HepG2 (cell line): ENCODE measurements around the gene LLGL2. TPM values are rescaled to one million over a fixed set of nuclear protein-coding genes. Genes with fewer than 3 reads are reported as not detected.

Experiments used
- ATAC-seq: fragments of 200-7000 bp; cut with Tn5 transposase; 3 replicates; pipeline ENCODE4 v1.9.1; 2020; ENCODE audit warnings: mild to moderate bottlenecking, moderate library complexity
- BruUV-seq: library from RNA; stranded (reverse); fragments of 400-500 nt; replicated peaks from 2 replicates; lab custom pipeline; 2021; lab: Mats Ljungman, UMichigan
- CTCF ChIA-PET: fragments of 300-600 bp; formaldehyde crosslinking; extraction: SDS; loops from one replicate; lab custom pipeline; 2021; ENCODE audit warnings: low total read pairs, inconsistent platforms, low intra/inter-chr PET ratio; lab: Yijun Ruan, JAX
- POLR2A ChIA-PET: fragments of 350-600 bp; sonication (Branson Sonifier 250); formaldehyde crosslinking; loops from one replicate; lab custom pipeline; 2020; ENCODE audit warnings: antibody characterized with exemption, inconsistent platforms; lab: Yijun Ruan, JAX
- DNase-seq: peaks from one replicate; pipeline ENCODE4 v3.0.0-alpha.2; 2015; ENCODE audit warnings: low spot score
- FAIRE-seq: peaks from 3 replicates; lab custom pipeline; 2011; peaks lifted over from hg19 to GRCh38; lab: Jason Lieb, UNC
- H2AFZ ChIP-seq: one replicate; pipeline ENCODE4 v1.6.1; 2011; ENCODE audit warnings: low read length, inconsistent platforms
- H3K27ac ChIP-seq: fragments of 300-600 bp; 3 replicates; pipeline ENCODE4 v1.8.0; 2011; ENCODE audit warnings: mixed run types, mild to moderate bottlenecking, mixed read lengths, low read length, inconsistent platforms; ENCODE audit not compliant: insufficient read depth; ENCODE audit errors: extremely low read length
- H3K27me3 ChIP-seq, 2 experiments: fragments of 200-600 bp in 1 of 2; 2 replicates in 1 of 2; 3 replicates in 1 of 2; pipeline versions ENCODE4 v1.6.0 to v1.8.0; 2011; ENCODE audit warnings: low read length in 2 of 2, mild to moderate bottlenecking in 2 of 2, moderate library complexity in 2 of 2, inconsistent platforms in 1 of 2; ENCODE audit not compliant: insufficient read depth in 2 of 2, control insufficient read depth in 1 of 2
- H3K36me3 ChIP-seq, 2 experiments: fragments of 200-600 bp in 1 of 2; replicated peaks in 1 of 2; 2 replicates in 1 of 2; 3 replicates in 1 of 2; pipeline versions ENCODE4 v1.5.1 to v1.8.0; 2011; ENCODE audit warnings: low read length in 2 of 2, inconsistent platforms in 1 of 2; ENCODE audit not compliant: insufficient read depth in 2 of 2, control insufficient read depth in 1 of 2
- H3K4me1 ChIP-seq: 2 replicates; pipeline ENCODE4 v1.5.1; 2012; ENCODE audit warnings: low read length, inconsistent platforms; ENCODE audit not compliant: insufficient read depth
- H3K4me2 ChIP-seq: 2 replicates; pipeline ENCODE4 v1.6.0; 2011; ENCODE audit warnings: low read depth, low read length, inconsistent platforms
- H3K4me3 ChIP-seq, 3 experiments: fragments of 200-600 bp in 1 of 3; sonication (generic), shearing (Covaris generic) in 1 of 3; replicated peaks in 1 of 3; 2 replicates each; pipeline ENCODE4 v1.5.1; 2011 to 2016; ENCODE audit warnings: low read length in 3 of 3, inconsistent platforms in 2 of 3, low read depth in 2 of 3, mild to moderate bottlenecking in 2 of 3, control low read depth in 1 of 3, mixed read lengths in 1 of 3; ENCODE audit not compliant: insufficient read depth in 1 of 3
- H3K79me2 ChIP-seq: one replicate; pipeline ENCODE4 v1.6.1; 2011; ENCODE audit warnings: low read length, inconsistent platforms; ENCODE audit not compliant: insufficient read depth
- H3K9ac ChIP-seq: 2 replicates; pipeline ENCODE4 v1.6.0; 2011; ENCODE audit warnings: mild to moderate bottlenecking, low read depth, low read length, inconsistent platforms; ENCODE audit not compliant: insufficient read depth
- H3K9me3 ChIP-seq: 2 replicates; pipeline ENCODE4 v1.5.1; 2012; ENCODE audit warnings: mild to moderate bottlenecking, low read length
- H4K20me1 ChIP-seq: 2 replicates; pipeline ENCODE4 v1.6.0; 2011; ENCODE audit warnings: inconsistent platforms, mild to moderate bottlenecking, low read length, moderate library complexity; ENCODE audit not compliant: insufficient read depth
- FOXM1 ChIP-seq: sonication (generic); formaldehyde crosslinking; IDR thresholded peaks from 2 replicates; pipeline ENCODE4 v1.5.0; 2020; ENCODE audit warnings: missing genetic modification reagents
- FOXO4 ChIP-seq: sonication (generic); formaldehyde crosslinking; conservative IDR thresholded peaks from 2 replicates; pipeline ENCODE4 v1.8.1; 2023; ENCODE audit warnings: missing genetic modification reagents
- GABPB1 ChIP-seq: IDR thresholded peaks from 2 replicates; pipeline ENCODE4 v1.6.1; 2016; ENCODE audit warnings: mild to moderate bottlenecking, missing genetic modification reagents, moderate library complexity, missing compliant biosample characterization
- GTF2F1 ChIP-seq: fragments of 150-350 bp; IDR thresholded peaks from 2 replicates; pipeline ENCODE4 v1.6.1; 2014; ENCODE audit warnings: low read length
- HDAC2 ChIP-seq: sonication (generic); formaldehyde crosslinking; IDR thresholded peaks from 2 replicates; pipeline ENCODE4 v1.4.0; 2020; ENCODE audit warnings: missing genetic modification reagents
- HNRNPL ChIP-seq: fragments of 200-400 bp; formaldehyde crosslinking; IDR thresholded peaks from 2 replicates; pipeline ENCODE4 v1.6.1; 2017; ENCODE audit warnings: mild to moderate bottlenecking, low read depth, low read length
- KAT2B ChIP-seq: fragments of 150-350 bp; IDR thresholded peaks from 2 replicates; pipeline ENCODE4 v1.6.1; 2014; ENCODE audit warnings: low read depth, low read length, borderline replicate concordance
- KLF15 ChIP-seq: sonication (generic); formaldehyde crosslinking; IDR thresholded peaks from 2 replicates; pipeline ENCODE4 v1.8.1; 2023; ENCODE audit warnings: borderline replicate concordance, mild to moderate bottlenecking, inconsistent platforms, missing genetic modification reagents, mixed read lengths
- NR1H2 ChIP-seq: sonication (generic); formaldehyde crosslinking; IDR thresholded peaks from 2 replicates; pipeline ENCODE4 v1.8.1; 2022; ENCODE audit warnings: low read depth, missing genetic modification reagents, borderline replicate concordance
- RBFOX2 ChIP-seq: fragments of 200-400 bp; formaldehyde crosslinking; IDR thresholded peaks from 2 replicates; pipeline ENCODE4 v1.6.1; 2017; ENCODE audit warnings: low read depth, mild to moderate bottlenecking, low read length
- SP2 ChIP-seq: sonication (generic); formaldehyde crosslinking; IDR thresholded peaks from 2 replicates; pipeline ENCODE4 v1.5.1; 2020; ENCODE audit warnings: mild to moderate bottlenecking, missing genetic modification reagents
- ZBTB33 ChIP-seq: sonication (generic); formaldehyde crosslinking; IDR thresholded peaks from 2 replicates; pipeline ENCODE4 v1.4.0; 2020; ENCODE audit warnings: missing genetic modification reagents
- ZIK1 ChIP-seq: sonication (generic); formaldehyde crosslinking; IDR thresholded peaks from 2 replicates; pipeline ENCODE4 v1.5.0; 2020; ENCODE audit warnings: mild to moderate bottlenecking, low read depth, missing genetic modification reagents, borderline replicate concordance
- ZNF496 ChIP-seq: sonication (generic); formaldehyde crosslinking; IDR thresholded peaks from 2 replicates; pipeline ENCODE4 v1.8.1; 2023; ENCODE audit warnings: mild to moderate bottlenecking, moderate library complexity, missing genetic modification reagents; ENCODE audit not compliant: insufficient replicate concordance
- ZNF589 ChIP-seq: sonication (generic); formaldehyde crosslinking; conservative IDR thresholded peaks from 2 replicates; pipeline ENCODE4 v1.8.0; 2022; ENCODE audit warnings: mild to moderate bottlenecking, moderate library complexity, missing genetic modification reagents
- WGBS: methylation state at CpG from one replicate; pipeline ENCODE4 v1.1.6; 2017; ENCODE audit warnings: low lambda C conversion rate; 5-methylcytosine and 5-hydroxymethylcytosine counted together
- in situ Hi-C: cut with HindIII; loops from 2 replicates; pipeline ENCODE4 v1.10.0; 2017; ENCODE audit warnings: low pct_unique_long_range_greater_than_20kb; ENCODE audit not compliant: extremely low pct_ligation_motif_present
- intact Hi-C: fragments of 100-400 bp; cut with micrococcal nuclease; formaldehyde crosslinking; loops from one replicate; pipeline ENCODE4 v1.10.0; 2022; ENCODE audit not compliant: unreplicated experiment
- polyA plus RNA-seq, 8 experiments: library from polyadenylated mRNA; depleted of rRNA in 3 of 8; stranded (reverse) in 7 of 8; unstranded in 1 of 8; fragments of >200 nt; fragmentation: Illumina TruSeq in 4 of 8; extraction: Trizol in 4 of 8; gene quantifications; 2 replicates each; pipeline versions ENCODE4 v1.2.1 to v1.2.3, GENCODE V29; 2011 to 2016; ENCODE audit warnings: low read depth in 4 of 8, missing spikeins in 1 of 8, mixed read lengths in 1 of 8; ENCODE audit not compliant: insufficient read depth in 1 of 8
- total RNA-seq, 5 experiments: library from RNA; depleted of rRNA; stranded (reverse); fragments of >200 nt; fragmentation: Illumina TruSeq; extraction: Trizol; gene quantifications; 2 replicates each; pipeline ENCODE4 v1.2.3, GENCODE V29; 2016; ENCODE audit warnings: low read depth in 1 of 5
- TF ChIP-seq, protein P1 (sequence below): sonication (generic); formaldehyde crosslinking; IDR thresholded peaks from 2 replicates; pipeline ENCODE4 v1.5.1; 2020; ENCODE audit warnings: mild to moderate bottlenecking, missing genetic modification reagents, moderate library complexity

LLGL2 gene
- total and polyA plus RNA-seq, 2 of the 13 experiments (the other 11 are each of a cell fraction or from before 2014, with no cell fraction given) = 83.0 to 86.7 TPM

- TF ChIP-seq ZBTB33 (CRISPR knock-in tag) (no peak), ZNF589 (CRISPR knock-in tag) (no peak)
- TF ChIP-seq, all 625 proteins: peak for 0
Measured at GRCh38 chr17:75531721-75532072, 6.2 kb downstream of the LLGL2 start (continued).

DNA sequence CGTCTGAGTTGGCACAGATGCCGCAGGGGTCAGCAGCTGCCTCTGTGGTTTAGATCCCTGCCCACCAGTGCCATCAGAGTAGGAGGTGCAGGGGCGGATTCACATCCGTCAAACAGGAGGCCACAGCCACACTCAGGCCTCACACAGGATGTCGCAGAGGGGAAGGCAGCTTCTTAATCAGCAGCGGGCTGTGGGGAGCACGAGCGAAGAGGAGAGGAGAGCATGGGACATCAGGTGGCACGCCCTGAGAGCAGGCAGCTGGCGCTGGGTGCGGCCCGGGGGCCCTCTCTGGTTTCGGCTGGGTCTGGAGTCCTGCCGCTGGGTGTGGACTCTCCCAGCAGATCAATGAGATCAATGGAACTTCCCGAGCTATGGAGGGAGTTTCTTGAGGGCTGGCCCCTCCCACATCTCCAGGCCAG is 9.6 kb downstream of the LLGL2 start:
- Histone ChIP-seq H3K9ac (no peak overlapping the region), H3K27ac (peak overlapping the region; percentile 13), H3K4me1 (peaks cover 37% of the 10 kb centered on the region), H4K20me1 (peaks cover 3% of the 10 kb centered on the region; the same call in 1 of the 2 replicates), H2AFZ (no peak overlapping the region), H3K9me3 (no peaks in the 10 kb centered on the region), H3K27me3 (no peaks in the 10 kb centered on the region), H3K36me3 (peaks cover 5 to 23% of the 10 kb centered on the region in 2 experiments; a peak in 4 of 5 replicates), H3K4me3 (no peak overlapping the region), H3K79me2 (peaks cover 10% of the 10 kb centered on the region), H3K4me2 (no peak overlapping the region)
- ATAC-seq (no peak), DNase-seq (no peak), FAIRE-seq (no peak)
- CTCF ChIA-PET = no interaction called here
- intact Hi-C loops (no loop called here), in situ Hi-C loops (no loop called here)
- no TSS peak for BruUV-seq
- POLR2A ChIA-PET = interaction anchor here (0.5 to 1.5 kb wide), 5 partner anchors 8 to 77 kb away, joined by 3 to 6 read pairs (median 3); partner anchors contain the start of gene LLGL2
- WGBS = 94% methylated on average over 13 of the region's 15 CpGs
- no peak for TF ChIP-seq HDAC2 (CRISPR knock-in tag)
- no peak for TF ChIP-seq GABPB1 (CRISPR knock-in tag)
- no peak for TF ChIP-seq ZNF496
- TF ChIP-seq NR1H2 (CRISPR knock-in tag) = no peak
- TF ChIP-seq SP2 (CRISPR knock-in tag) = no peak
- no peak for TF ChIP-seq KLF15 (CRISPR knock-in tag)
- no peak for TF ChIP-seq GTF2F1
- peak; percentile 55; the same call in 1 of the 2 replicates for TF ChIP-seq HNRNPL
- TF ChIP-seq, protein P1, sequence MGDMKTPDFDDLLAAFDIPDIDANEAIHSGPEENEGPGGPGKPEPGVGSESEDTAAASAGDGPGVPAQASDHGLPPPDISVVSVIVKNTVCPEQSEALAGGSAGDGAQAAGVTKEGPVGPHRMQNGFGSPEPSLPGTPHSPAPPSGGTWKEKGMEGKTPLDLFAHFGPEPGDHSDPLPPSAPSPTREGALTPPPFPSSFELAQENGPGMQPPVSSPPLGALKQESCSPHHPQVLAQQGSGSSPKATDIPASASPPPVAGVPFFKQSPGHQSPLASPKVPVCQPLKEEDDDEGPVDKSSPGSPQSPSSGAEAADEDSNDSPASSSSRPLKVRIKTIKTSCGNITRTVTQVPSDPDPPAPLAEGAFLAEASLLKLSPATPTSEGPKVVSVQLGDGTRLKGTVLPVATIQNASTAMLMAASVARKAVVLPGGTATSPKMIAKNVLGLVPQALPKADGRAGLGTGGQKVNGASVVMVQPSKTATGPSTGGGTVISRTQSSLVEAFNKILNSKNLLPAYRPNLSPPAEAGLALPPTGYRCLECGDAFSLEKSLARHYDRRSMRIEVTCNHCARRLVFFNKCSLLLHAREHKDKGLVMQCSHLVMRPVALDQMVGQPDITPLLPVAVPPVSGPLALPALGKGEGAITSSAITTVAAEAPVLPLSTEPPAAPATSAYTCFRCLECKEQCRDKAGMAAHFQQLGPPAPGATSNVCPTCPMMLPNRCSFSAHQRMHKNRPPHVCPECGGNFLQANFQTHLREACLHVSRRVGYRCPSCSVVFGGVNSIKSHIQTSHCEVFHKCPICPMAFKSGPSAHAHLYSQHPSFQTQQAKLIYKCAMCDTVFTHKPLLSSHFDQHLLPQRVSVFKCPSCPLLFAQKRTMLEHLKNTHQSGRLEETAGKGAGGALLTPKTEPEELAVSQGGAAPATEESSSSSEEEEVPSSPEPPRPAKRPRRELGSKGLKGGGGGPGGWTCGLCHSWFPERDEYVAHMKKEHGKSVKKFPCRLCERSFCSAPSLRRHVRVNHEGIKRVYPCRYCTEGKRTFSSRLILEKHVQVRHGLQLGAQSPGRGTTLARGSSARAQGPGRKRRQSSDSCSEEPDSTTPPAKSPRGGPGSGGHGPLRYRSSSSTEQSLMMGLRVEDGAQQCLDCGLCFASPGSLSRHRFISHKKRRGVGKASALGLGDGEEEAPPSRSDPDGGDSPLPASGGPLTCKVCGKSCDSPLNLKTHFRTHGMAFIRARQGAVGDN = peak; percentile 19; the same call in 1 of the 2 replicates
- no peak for TF ChIP-seq FOXO4 (CRISPR knock-in tag)
- no peak for TF ChIP-seq ZIK1 (CRISPR knock-in tag)
- TF ChIP-seq KAT2B = peak; percentile 38; the same call in 1 of the 2 replicates
- TF ChIP-seq RBFOX2 = 0 out of 2 replicates have a peak, but pooled peaks have one; percentile 25
- no peak for TF ChIP-seq FOXM1 (CRISPR knock-in tag)
